ENCODE measurements around the gene KSR1.
"Not testable (repeated sequence)": the region's sequence is repeated elsewhere in the genome, so short reads cannot be mapped to it uniquely, and the experiment has no call there.

GRCh38 chr17:27501338-27501737 lies 45.1 kb downstream of the KSR1 start:
- not testable (repeated sequence) for TF ChIP-seq CTCF, POLR2A (IDR thresholded peaks at IDR 0.05)

Data from upper lobe of left lung (tissue), 4 donors.